Breast epithelium (tissue), 4 donors: ENCODE measurements around the gene DNAL1. TPM values are rescaled to one million over a fixed set of nuclear protein-coding genes. Genes with fewer than 3 reads are reported as not detected.

Source experiments
- DNase-seq, 2 donors: peaks; one replicate each; pipeline ENCODE4 v3.0.0-alpha.2; 2019; ENCODE audit warnings: low spot score in 2 of 2
- H3K27ac ChIP-seq, 2 donors: fragments of 200-600 bp; sonication (generic) in 1 of 2; one replicate each; pipeline ENCODE4 v1.5.1; 2016 to 2019; ENCODE audit warnings: mild to moderate bottlenecking in 1 of 2
- H3K27me3 ChIP-seq, 2 donors: fragments of 200-600 bp; sonication (generic) in 1 of 2; one replicate each; pipeline versions ENCODE4 v1.5.1 to v1.6.0; 2017 to 2019; ENCODE audit warnings: control low read depth in 1 of 2, mild to moderate bottlenecking in 1 of 2
- H3K36me3 ChIP-seq: fragments of 200-600 bp; one replicate; pipeline ENCODE4 v1.5.1; 2019
- H3K4me1 ChIP-seq, 2 donors: fragments of 200-600 bp; sonication (generic); one replicate each; pipeline ENCODE4 v1.5.1; 2016 to 2019; ENCODE audit warnings: control low read depth in 1 of 2
- H3K4me3 ChIP-seq, 3 donors: fragments of 200-600 bp; sonication (generic); 1 replicate in 2 of 3; 2 replicates in 1 of 3; pipeline ENCODE4 v1.5.1; 2016 to 2019; ENCODE audit warnings: mild to moderate bottlenecking in 3 of 3, moderate library complexity in 2 of 3
- H3K9me3 ChIP-seq, 2 donors: fragments of 200-600 bp; sonication (generic) in 1 of 2; one replicate each; pipeline ENCODE4 v1.5.1; 2016 to 2019; ENCODE audit warnings: control low read depth in 1 of 2
- CTCF ChIP-seq, 3 donors: fragments of 450-650 bp; IDR thresholded peaks; one replicate each; pipeline ENCODE4 v1.5.1; 2016 to 2017; ENCODE audit warnings: antibody characterized with exemption in 3 of 3, mild to moderate bottlenecking in 3 of 3, moderate library complexity in 3 of 3
- POLR2A ChIP-seq: fragments of 450-650 bp; IDR thresholded peaks from one replicate; pipeline ENCODE4 v1.6.1; 2016; ENCODE audit warnings: antibody characterized with exemption, mild to moderate bottlenecking, moderate library complexity
- POLR2AphosphoS5 ChIP-seq, 3 donors: sonication (generic); formaldehyde crosslinking; IDR thresholded peaks; one replicate each; pipeline ENCODE4 v1.6.1; 2017; ENCODE audit warnings: antibody characterized with exemption in 3 of 3
- intact Hi-C: fragments of 100-400 bp; cut with DNase I; formaldehyde crosslinking; loops from one replicate; pipeline ENCODE4 v1.15.1; 2023; ENCODE audit warnings: low total_unique reads
- total RNA-seq, 3 donors: library from RNA; depleted of rRNA; stranded (reverse); fragments of >200 nt; gene quantifications; one replicate each; pipeline ENCODE4 v1.1.0, GENCODE V29; 2016

DNAL1 gene
- total RNA-seq, 3 donors from 2014 or later = 6.1 to 12.8 (median 10.5) TPM

GRCh38 chr14:73740618-73741326 lies 96.0 kb downstream of the DNAL1 start:
- intact Hi-C loops = no loop called here
- peak overlapping the region; percentile 17 to 55 (median 30) for H3K4me3 ChIP-seq
- DNase-seq = peak; percentile 77 to 85
- no peaks in the 10 kb centered on the region for H3K27me3 ChIP-seq
- H3K36me3 ChIP-seq = no peaks in the 10 kb centered on the region
- no peaks in the 10 kb centered on the region for H3K9me3 ChIP-seq
- peak overlapping the region; percentile 82 to 91 for H3K27ac ChIP-seq
- peaks cover 62 to 64% of the 10 kb centered on the region in 2 donors for H3K4me1 ChIP-seq
- no peak for TF ChIP-seq POLR2A
- peak in 2 of 3 donors; percentile 37 to 69 for TF ChIP-seq POLR2AphosphoS5 (IDR thresholded peaks at IDR 0.05)

- Histone ChIP-seq H3K9me3 (no peaks in the 10 kb centered on the region), H3K36me3 (no peaks in the 10 kb centered on the region), H3K27me3 (no peaks in the 10 kb centered on the region), H3K4me1 (peaks cover 69 to 70% of the 10 kb centered on the region in 2 donors), H3K4me3 (peak overlapping the region; percentile 17 to 55 (median 30)), H3K27ac (peak overlapping the region; percentile 82 to 91)
- intact Hi-C loops = no loop called here
- TF ChIP-seq POLR2AphosphoS5 (IDR thresholded peaks at IDR 0.05) = peak in 2 of 3 donors; percentile 26 to 54
- no peak for TF ChIP-seq POLR2A
- DNase-seq = no peak
These were observed 96.6 kb downstream of the DNAL1 start for GRCh38 chr14:73741386-73741875.

- intact Hi-C loops = no loop called here
- no peak for DNase-seq
These were observed 97.2 kb downstream of the DNAL1 start for GRCh38 chr14:73741876-73742519.

GRCh38 chr14:73742520-73743238 lies 97.9 kb downstream of the DNAL1 start:
- intact Hi-C loops = no loop called here
- H3K27me3 ChIP-seq = no peaks in the 10 kb centered on the region
- H3K4me3 ChIP-seq = peak overlapping the region in 1 of 3 donors; percentile 55
- no peaks in the 10 kb centered on the region for H3K9me3 ChIP-seq
- H3K27ac ChIP-seq = peak overlapping the region; percentile 82 to 91
- DNase-seq = no peak
- TF ChIP-seq POLR2AphosphoS5 (IDR thresholded peaks at IDR 0.05) = no peak
- TF ChIP-seq POLR2A = no peak
- no peak for TF ChIP-seq CTCF (IDR thresholded peaks at IDR 0.05)
- H3K4me1 ChIP-seq = peaks cover 74 to 83% of the 10 kb centered on the region in 2 donors
- H3K36me3 ChIP-seq = no peaks in the 10 kb centered on the region

More at GRCh38 chr14:73741876-73742519, 97.2 kb downstream of the DNAL1 start:
- peak overlapping the region; percentile 82 to 91 for H3K27ac ChIP-seq
- H3K4me1 ChIP-seq = peaks cover 73 to 76% of the 10 kb centered on the region in 2 donors
- peak overlapping the region in 2 of 3 donors; percentile 30 to 55 for H3K4me3 ChIP-seq
- TF ChIP-seq POLR2A (no peak), CTCF (IDR thresholded peaks at IDR 0.05) (no peak), POLR2AphosphoS5 (IDR thresholded peaks at IDR 0.05) (no peak)
- no peaks in the 10 kb centered on the region for H3K27me3 ChIP-seq
- H3K9me3 ChIP-seq = no peaks in the 10 kb centered on the region
- H3K36me3 ChIP-seq = no peaks in the 10 kb centered on the region

GRCh38 chr14:73743431-73743931 lies 98.7 kb downstream of the DNAL1 start:
- Histone ChIP-seq H3K27me3 (no peaks in the 10 kb centered on the region), H3K9me3 (no peaks in the 10 kb centered on the region), H3K36me3 (no peaks in the 10 kb centered on the region), H3K4me1 (peaks cover 74 to 84% of the 10 kb centered on the region in 2 donors), H3K27ac (peak overlapping the region; percentile 82 to 91), H3K4me3 (no peak overlapping the region)
- intact Hi-C loops = no loop called here
- TF ChIP-seq CTCF (IDR thresholded peaks at IDR 0.05) = no peak
- no peak for TF ChIP-seq POLR2A
- no peak for TF ChIP-seq POLR2AphosphoS5 (IDR thresholded peaks at IDR 0.05)
- no peak for DNase-seq
